ENCODE results near the gene SLC12A7. TPM values are rescaled to one million over a fixed set of nuclear protein-coding genes. Genes with fewer than 3 reads are reported as not detected.

The SLC12A7 gene
- total RNA-seq, 1 donor from 2014 or later = 49.5 TPM

DNA sequence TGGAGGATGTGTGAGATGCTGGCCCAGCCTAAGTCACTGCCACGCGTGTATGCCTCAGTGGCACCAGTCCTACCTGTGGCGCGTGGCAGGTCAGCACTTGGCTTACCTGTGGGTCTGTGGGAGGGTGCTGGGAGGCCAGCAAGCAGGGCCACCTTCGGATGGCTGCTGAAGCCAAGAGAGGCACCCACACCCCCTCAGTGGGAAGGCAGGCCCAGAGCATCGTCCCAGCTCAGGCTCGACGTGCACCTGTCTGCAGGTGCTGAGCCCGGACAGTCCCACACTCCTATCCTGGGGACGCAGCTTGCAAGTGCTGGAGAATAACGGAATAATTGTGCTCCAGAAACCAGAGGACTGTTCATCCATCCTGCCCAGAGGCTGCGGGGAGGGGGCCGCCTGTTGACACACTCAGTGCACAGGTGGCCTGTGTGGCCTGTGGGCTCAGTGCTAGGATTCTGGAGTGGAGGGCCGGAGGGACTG lies 79.3 kb downstream of the SLC12A7 start:
- DNase-seq (peak; percentile 39), ATAC-seq (no peak)
- Histone ChIP-seq H3K27ac (no peak overlapping the region), H3K27me3 (ENCODE audit: low read depth) (peaks cover 14% of the 10 kb centered on the region), H3K4me1 (no peaks in the 10 kb centered on the region), H3K9me3 (no peaks in the 10 kb centered on the region), H3K36me3 (peaks cover 4% of the 10 kb centered on the region), H3K4me3 (no peak overlapping the region)
- intact Hi-C loops (cut with DNase I) = no loop called here
- TF ChIP-seq, protein P1, sequence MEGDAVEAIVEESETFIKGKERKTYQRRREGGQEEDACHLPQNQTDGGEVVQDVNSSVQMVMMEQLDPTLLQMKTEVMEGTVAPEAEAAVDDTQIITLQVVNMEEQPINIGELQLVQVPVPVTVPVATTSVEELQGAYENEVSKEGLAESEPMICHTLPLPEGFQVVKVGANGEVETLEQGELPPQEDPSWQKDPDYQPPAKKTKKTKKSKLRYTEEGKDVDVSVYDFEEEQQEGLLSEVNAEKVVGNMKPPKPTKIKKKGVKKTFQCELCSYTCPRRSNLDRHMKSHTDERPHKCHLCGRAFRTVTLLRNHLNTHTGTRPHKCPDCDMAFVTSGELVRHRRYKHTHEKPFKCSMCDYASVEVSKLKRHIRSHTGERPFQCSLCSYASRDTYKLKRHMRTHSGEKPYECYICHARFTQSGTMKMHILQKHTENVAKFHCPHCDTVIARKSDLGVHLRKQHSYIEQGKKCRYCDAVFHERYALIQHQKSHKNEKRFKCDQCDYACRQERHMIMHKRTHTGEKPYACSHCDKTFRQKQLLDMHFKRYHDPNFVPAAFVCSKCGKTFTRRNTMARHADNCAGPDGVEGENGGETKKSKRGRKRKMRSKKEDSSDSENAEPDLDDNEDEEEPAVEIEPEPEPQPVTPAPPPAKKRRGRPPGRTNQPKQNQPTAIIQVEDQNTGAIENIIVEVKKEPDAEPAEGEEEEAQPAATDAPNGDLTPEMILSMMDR (IDR thresholded peaks at IDR 0.05) = no peak

DNA sequence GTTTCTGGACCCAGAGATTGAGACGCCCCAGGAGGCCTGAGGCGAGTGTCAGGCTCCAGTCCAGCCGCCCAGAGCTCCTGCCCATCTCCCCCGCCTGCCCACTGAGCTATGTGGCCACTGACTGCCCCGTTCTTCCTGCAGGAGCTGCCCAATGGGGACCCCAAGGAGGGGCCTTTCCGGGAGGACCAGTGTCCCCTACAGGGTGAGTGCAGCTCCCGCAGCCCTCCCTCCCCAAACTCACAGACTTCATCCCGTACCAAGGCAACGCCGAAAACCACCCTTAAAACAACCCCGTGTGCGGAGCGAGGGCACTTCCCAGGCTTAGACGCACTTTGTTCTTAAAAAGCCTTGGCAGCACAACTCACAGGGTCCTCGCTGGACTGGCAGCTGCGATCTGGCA lies 79.9 kb downstream of the SLC12A7 start:
- Histone ChIP-seq H3K9me3 (no peaks in the 10 kb centered on the region), H3K36me3 (peaks cover 4% of the 10 kb centered on the region), H3K4me1 (no peaks in the 10 kb centered on the region), H3K27me3 (ENCODE audit: low read depth) (peaks cover 14% of the 10 kb centered on the region), H3K4me3 (no peak overlapping the region), H3K27ac (no peak overlapping the region)
- intact Hi-C loops (cut with DNase I) = no loop called here
- TF ChIP-seq, protein P1 (IDR thresholded peaks at IDR 0.05) = no peak
- ATAC-seq = no peak
- peak; percentile 22 for DNase-seq

DNA sequence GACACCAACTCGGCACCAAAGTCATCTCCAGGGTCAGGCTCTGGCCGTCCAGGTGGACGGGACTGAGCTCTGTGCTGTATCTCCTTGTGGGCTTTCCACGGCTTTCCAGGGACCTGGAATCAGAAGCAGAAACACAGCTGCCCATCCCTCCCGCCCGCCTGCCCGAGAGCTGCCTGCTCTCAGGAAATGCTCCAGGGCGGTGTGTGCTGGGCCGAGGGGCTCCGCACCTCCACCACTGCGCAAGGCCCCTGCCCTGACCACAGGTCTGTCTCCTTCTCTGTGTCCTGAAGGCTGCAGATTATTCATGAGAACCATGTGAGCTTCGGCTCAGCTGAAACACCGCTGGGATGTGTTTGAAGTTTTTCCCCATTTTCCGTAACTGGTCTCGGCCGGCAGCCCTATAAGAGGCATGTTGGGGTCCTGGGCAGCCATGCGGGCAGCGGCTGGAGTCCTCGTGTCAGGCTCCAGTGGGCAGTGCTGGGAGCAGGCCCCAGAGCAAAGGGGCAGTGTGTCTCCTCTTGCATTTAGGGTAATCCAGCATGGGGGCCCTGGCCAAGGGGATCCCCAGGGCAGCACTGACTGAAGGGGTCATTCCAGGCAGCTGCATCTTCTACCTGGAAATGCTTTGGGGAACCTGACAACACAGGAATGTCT lies 80.4 kb downstream of the SLC12A7 start:
- intact Hi-C loops (cut with DNase I) = no loop called here
- Histone ChIP-seq H3K4me3 (no peak overlapping the region), H3K4me1 (no peaks in the 10 kb centered on the region), H3K9me3 (no peaks in the 10 kb centered on the region), H3K27me3 (ENCODE audit: low read depth) (peaks cover 14% of the 10 kb centered on the region), H3K27ac (no peak overlapping the region), H3K36me3 (peaks cover 4% of the 10 kb centered on the region)
- ATAC-seq (no peak), DNase-seq (no peak)
- TF ChIP-seq, protein P1 (IDR thresholded peaks at IDR 0.05) = no peak

DNA sequence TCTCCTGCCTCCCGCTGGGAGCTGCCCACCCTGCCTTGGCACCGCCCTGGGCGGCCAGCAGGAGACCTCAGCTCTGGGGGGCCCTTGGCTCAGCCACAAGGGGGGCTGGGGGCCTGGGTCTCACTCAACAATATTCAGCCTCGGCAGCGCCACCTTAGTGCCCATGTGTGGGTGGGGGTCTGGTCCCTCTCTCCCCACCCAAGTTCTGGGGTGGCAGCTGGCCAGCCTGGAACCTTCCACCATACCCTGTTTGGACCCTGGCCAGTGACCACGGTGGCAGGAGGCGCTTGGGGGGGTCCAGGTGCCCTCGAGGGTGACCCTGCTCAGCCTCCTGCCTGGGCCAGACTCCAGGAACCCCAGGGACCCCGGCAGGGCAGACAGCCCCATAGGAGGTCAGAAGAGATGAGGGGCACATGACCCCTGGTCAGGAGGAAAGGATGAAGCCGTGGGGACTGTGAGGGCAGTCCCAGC lies 81.0 kb downstream of the SLC12A7 start:
- ATAC-seq (no peak), DNase-seq (peak; percentile 37)
- Histone ChIP-seq H3K4me1 (no peaks in the 10 kb centered on the region), H3K27ac (no peak overlapping the region), H3K4me3 (no peak overlapping the region), H3K36me3 (peaks cover 4% of the 10 kb centered on the region), H3K27me3 (ENCODE audit: low read depth) (peaks cover 14% of the 10 kb centered on the region), H3K9me3 (no peaks in the 10 kb centered on the region)
- intact Hi-C loops (cut with DNase I) = no loop called here
- TF ChIP-seq, protein P1 (IDR thresholded peaks at IDR 0.05) = no peak

DNA sequence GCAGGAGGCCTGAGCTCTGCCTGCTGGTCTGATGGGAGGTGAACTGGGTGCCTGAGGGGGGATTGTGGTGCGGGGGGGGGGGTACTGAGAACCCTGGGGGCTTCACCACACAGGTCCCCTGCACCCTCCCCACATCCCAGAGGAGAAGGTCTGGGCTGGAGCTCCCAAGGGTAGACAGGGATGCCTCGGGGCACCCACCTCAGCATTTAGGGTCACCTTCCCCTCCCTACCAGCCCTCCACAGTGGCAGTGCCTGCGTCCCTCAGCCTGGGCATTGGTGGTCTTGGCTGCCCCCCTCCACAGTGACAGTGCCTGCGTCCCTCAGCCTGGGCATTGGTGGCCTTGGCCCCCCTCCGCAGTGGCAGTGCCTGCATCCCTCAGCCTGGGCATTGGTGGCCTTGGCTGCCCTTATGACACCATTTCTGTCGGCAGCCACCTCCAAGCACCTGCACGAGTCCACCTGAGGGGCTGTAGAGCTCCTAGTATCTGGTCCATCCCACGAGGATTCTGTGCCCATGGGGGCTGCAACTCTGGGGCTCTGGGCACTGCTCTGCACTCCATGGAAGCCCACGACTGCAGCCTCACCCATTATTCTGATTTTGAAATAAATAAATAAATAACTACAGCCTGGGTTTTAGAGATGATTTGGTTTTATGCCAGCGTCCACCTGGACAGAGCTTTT lies 81.8 kb downstream of the SLC12A7 start:
- ATAC-seq = no peak
- no peak for DNase-seq
- TF ChIP-seq, protein P1 (IDR thresholded peaks at IDR 0.05) = no peak
- Histone ChIP-seq H3K4me1 (no peaks in the 10 kb centered on the region), H3K36me3 (peaks cover 4% of the 10 kb centered on the region), H3K9me3 (no peaks in the 10 kb centered on the region), H3K4me3 (no peak overlapping the region), H3K27ac (no peak overlapping the region), H3K27me3 (ENCODE audit: low read depth) (peaks cover 14% of the 10 kb centered on the region)
- intact Hi-C loops (cut with DNase I) = no loop called here
